Measurements from ENCODE around the gene DNAJC3. TPM values are rescaled to one million over a fixed set of nuclear protein-coding genes. Genes with fewer than 3 reads are reported as not detected.
A peak's percentile ranks its signal among the peaks of the same experiment; 100 is the strongest.
"Not testable (repeated sequence)": the region's sequence is repeated elsewhere in the genome, so short reads cannot be mapped to it uniquely, and the experiment has no call there.

The DNAJC3 gene
- total and polyA plus RNA-seq, 9 of the 15 experiments (the other 6 are each of a cell fraction or from before 2014, with no cell fraction given) = 7.8 to 21.8 (median 10.4) TPM

DNA sequence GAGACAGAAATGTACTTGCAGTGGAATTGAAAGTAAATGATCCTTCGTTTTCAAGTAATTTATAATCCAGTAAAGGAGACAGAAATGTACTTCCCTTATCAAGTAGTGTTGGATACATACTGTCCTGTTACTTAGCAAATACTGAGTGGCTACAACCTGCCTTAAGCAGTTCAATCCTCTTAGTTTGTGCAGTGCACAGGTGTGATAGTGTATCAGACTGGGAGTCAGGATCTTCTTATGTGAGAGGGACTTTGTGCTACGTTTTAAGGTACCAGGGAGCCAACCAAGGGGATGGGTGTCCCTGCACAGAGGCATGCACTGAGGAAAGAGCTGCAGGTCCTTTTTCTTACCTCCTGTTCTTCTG is 111.1 kb downstream of the DNAJC3 start (continued):
- TF ChIP-seq, protein P1, sequence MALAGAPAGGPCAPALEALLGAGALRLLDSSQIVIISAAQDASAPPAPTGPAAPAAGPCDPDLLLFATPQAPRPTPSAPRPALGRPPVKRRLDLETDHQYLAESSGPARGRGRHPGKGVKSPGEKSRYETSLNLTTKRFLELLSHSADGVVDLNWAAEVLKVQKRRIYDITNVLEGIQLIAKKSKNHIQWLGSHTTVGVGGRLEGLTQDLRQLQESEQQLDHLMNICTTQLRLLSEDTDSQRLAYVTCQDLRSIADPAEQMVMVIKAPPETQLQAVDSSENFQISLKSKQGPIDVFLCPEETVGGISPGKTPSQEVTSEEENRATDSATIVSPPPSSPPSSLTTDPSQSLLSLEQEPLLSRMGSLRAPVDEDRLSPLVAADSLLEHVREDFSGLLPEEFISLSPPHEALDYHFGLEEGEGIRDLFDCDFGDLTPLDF (CRISPR knock-in tag; IDR thresholded peaks at IDR 0.05) = no peak

DNA sequence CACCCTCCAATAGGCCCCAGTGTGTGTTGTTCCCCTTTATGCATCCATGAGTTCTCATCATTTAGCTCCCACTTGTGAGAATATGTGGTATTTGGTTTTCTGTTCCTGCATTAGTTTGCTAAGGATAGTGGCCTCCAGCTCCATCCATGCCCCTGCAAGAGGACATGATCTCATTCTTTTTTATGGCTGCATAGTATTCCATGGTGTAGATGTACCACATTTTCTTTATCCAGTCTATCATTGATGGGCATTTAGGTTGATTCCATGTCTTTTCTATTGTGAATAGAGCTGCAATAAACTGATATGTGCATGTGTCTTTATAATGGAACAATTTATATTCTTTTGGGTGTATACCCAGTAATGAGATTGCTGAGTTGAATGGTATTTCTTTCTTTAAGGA is 112.4 kb downstream of the DNAJC3 start:
- not testable (repeated sequence) for FAIRE-seq

DNA sequence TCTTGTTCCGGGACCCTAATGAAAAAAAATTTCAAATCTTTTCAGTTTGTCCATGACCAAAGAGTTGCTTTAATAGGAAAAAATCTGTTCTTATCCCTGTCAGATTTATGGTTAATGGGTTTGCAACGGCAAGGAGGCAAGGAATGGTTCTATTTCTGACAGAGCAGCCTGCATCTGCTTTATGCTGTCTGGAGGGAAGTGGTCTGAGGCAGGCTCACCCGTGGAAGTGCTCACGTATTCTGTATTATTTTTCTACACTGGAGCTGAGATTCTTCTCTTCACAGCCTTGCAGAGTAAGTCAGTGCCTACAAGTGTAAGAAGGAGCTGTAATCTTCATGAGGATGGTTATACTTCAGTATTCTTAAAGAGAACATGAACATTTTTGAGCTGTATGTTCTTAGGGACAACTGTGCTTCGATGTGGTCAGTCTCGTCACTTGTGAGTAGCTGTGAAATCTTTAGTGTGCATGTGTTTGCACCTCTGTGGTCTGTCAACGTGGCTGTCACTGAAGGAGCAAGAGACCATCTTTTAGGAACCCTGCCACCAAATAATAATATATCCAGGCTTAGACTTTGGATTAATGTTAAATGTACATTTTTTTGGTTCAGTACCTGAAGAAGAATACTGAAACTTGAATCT is 114.3 kb downstream of the DNAJC3 start:
- ChIA-PET CTCF (ENCODE audit: low intra/inter-chr PET ratio) (no interaction called here), POLR2A (no interaction called here)
- in situ Hi-C loops (cut with MboI) (no loop called here), intact Hi-C loops (cut with micrococcal nuclease) (no loop called here)
- Histone ChIP-seq H3K4me2 (ENCODE audit: insufficient read depth, low read length) (no peak overlapping the region), H3K9ac (ENCODE audit: insufficient read depth in 1 of 2, low read depth in 2 of 2, low read length in 2 of 2) (no peak overlapping the region), H4K20me1 (replicated peaks; ENCODE audit: control insufficient read depth, insufficient read depth, low read length) (no peaks in the 10 kb centered on the region), H3K4me3 (no peak overlapping the region), H3K9me3 (replicated peaks; ENCODE audit: control insufficient read depth, insufficient read depth, low read depth, low read length) (no peaks in the 10 kb centered on the region), H3K79me2 (ENCODE audit: control insufficient read depth, insufficient read depth, low read length) (no peaks in the 10 kb centered on the region), H3K4me1 (replicated peaks in 1 of 2; ENCODE audit: control insufficient read depth in 2 of 2, insufficient read depth in 2 of 2, low read length in 2 of 2) (no peaks in the 10 kb centered on the region), H2AFZ (ENCODE audit: low read depth, low read length) (no peak overlapping the region), H3K36me3 (ENCODE audit: control insufficient read depth, insufficient read depth, low read length) (peaks cover 57% of the 10 kb centered on the region; the same call in 2 of the 3 replicates), H3K27me3 (ENCODE audit: control insufficient read depth in 2 of 2, insufficient read depth in 2 of 2, low read length in 2 of 2) (no peaks in the 10 kb centered on the region), H3K9me1 (ENCODE audit: control insufficient read depth, insufficient read depth, low read length) (no peaks in the 10 kb centered on the region), H3K27ac (ENCODE audit: extremely low read depth, low read depth, low read length) (no peak overlapping the region)
- TF ChIP-seq ZNF695 (CRISPR knock-in tag; IDR thresholded peaks at IDR 0.05) (no peak), ZNF696 (CRISPR knock-in tag; conservative IDR thresholded peaks at IDR 0.05) (no peak), ZNF146 (CRISPR knock-in tag; IDR thresholded peaks at IDR 0.05; ENCODE audit: unreplicated experiment) (no peak), ZNF445 (CRISPR knock-in tag; IDR thresholded peaks at IDR 0.05; ENCODE audit: low read depth) (no peak)
- ATAC-seq (no peak), DNase-seq (ENCODE audit: extremely low read depth in 1 of 4, low spot score in 3 of 4) (no peak), FAIRE-seq (no peak)
- no TSS peak for BruUV-seq (replicated peaks)
- WGBS (ENCODE audit: insufficient coverage, low coverage, missing lambda C conversion rate) = 85% methylated on average over 7 of the region's 7 CpGs

More for the DNA sequence above, 112.4 kb downstream of the DNAJC3 start:
- H3K27me3 ChIP-seq (ENCODE audit: control insufficient read depth in 2 of 2, insufficient read depth in 2 of 2, low read length in 2 of 2); ATAC-seq; H3K4me3 ChIP-seq; H4K20me1 ChIP-seq (replicated peaks; ENCODE audit: control insufficient read depth, insufficient read depth, low read length); H2AFZ ChIP-seq (ENCODE audit: low read depth, low read length); H3K9ac ChIP-seq (ENCODE audit: insufficient read depth in 1 of 2, low read depth in 2 of 2, low read length in 2 of 2); BruUV-seq (replicated peaks); CTCF ChIA-PET (ENCODE audit: low intra/inter-chr PET ratio); H3K9me3 ChIP-seq (replicated peaks; ENCODE audit: control insufficient read depth, insufficient read depth, low read depth, low read length); H3K9me1 ChIP-seq (ENCODE audit: control insufficient read depth, insufficient read depth, low read length); H3K79me2 ChIP-seq (ENCODE audit: control insufficient read depth, insufficient read depth, low read length); H3K4me2 ChIP-seq (ENCODE audit: insufficient read depth, low read length); intact Hi-C loops (cut with micrococcal nuclease); H3K4me1 ChIP-seq (replicated peaks in 1 of 2; ENCODE audit: control insufficient read depth in 2 of 2, insufficient read depth in 2 of 2, low read length in 2 of 2); DNase-seq (ENCODE audit: extremely low read depth in 1 of 4, low spot score in 3 of 4); H3K27ac ChIP-seq (ENCODE audit: extremely low read depth, low read depth, low read length); in situ Hi-C loops (cut with MboI): not testable (repeated sequence)
- H3K36me3 ChIP-seq (ENCODE audit: control insufficient read depth, insufficient read depth, low read length) = peaks cover 59% of the 10 kb centered on the region; the same call in 2 of the 3 replicates
- POLR2A ChIA-PET = interaction anchor here (0.8 to 1.1 kb wide), 2 partner anchors 8 to 38 kb away, joined by 3 to 4 read pairs; no protein-coding TSS in a partner anchor
- peak; percentile 84 for TF ChIP-seq ZNF146 (CRISPR knock-in tag; IDR thresholded peaks at IDR 0.05; ENCODE audit: unreplicated experiment)

All from K562 (cell line).